Calu3 (cell line): Measurements from ENCODE around the gene TAGAP. TPM values are rescaled to one million over a fixed set of nuclear protein-coding genes. Genes with fewer than 3 reads are reported as not detected.
"Not testable (repeated sequence)": the region's sequence is repeated elsewhere in the genome, so short reads cannot be mapped to it uniquely, and the experiment has no call there.

Source experiments
- BruUV-seq: library from RNA; stranded (reverse); fragments of 400-500 nt; replicated peaks from 2 replicates; lab custom pipeline; 2021; lab: Mats Ljungman, UMichigan
- CTCF ChIA-PET: fragments of 300-600 bp; sonication (Branson Sonifier 250); formaldehyde crosslinking; loops from one replicate; lab custom pipeline; 2022; ENCODE audit warnings: antibody characterized with exemption; lab: Charles Lee
- DNase-seq: peaks from one replicate; pipeline ENCODE4 v3.0.0; 2022
- H3K27ac Mint-ChIP-seq: one replicate; pipeline ENCODE4 v1.8.0; 2022; ENCODE audit warnings: mixed read lengths; ENCODE audit not compliant: unreplicated experiment
- H3K27me3 Mint-ChIP-seq: one replicate; pipeline ENCODE4 v1.8.0; 2022; ENCODE audit warnings: mixed read lengths; ENCODE audit not compliant: unreplicated experiment
- H3K36me3 Mint-ChIP-seq: one replicate; pipeline ENCODE4 v1.8.0; 2022; ENCODE audit warnings: mild to moderate bottlenecking, moderate library complexity, mixed read lengths; ENCODE audit not compliant: insufficient read depth, unreplicated experiment
- H3K4me1 Mint-ChIP-seq: one replicate; pipeline ENCODE4 v1.8.0; 2022; ENCODE audit warnings: mild to moderate bottlenecking, low read depth, mixed read lengths; ENCODE audit not compliant: unreplicated experiment
- H3K4me3 Mint-ChIP-seq: one replicate; pipeline ENCODE4 v1.8.0; 2022; ENCODE audit warnings: mild to moderate bottlenecking, low read depth, moderate library complexity, mixed read lengths; ENCODE audit not compliant: unreplicated experiment
- H3K9me3 Mint-ChIP-seq: one replicate; pipeline ENCODE4 v1.8.0; 2022; ENCODE audit warnings: low read depth, mixed read lengths; ENCODE audit not compliant: unreplicated experiment
- CTCF ChIP-seq: fragments of 200-600 bp; IDR thresholded peaks from one replicate; pipeline ENCODE4 v1.8.0; 2022; ENCODE audit warnings: antibody characterized with exemption; ENCODE audit not compliant: unreplicated experiment
- intact Hi-C: fragments of 100-400 bp; cut with micrococcal nuclease; formaldehyde crosslinking; loops from one replicate; pipeline ENCODE4 v1.10.0; 2022; ENCODE audit not compliant: unreplicated experiment
- total RNA-seq: library from RNA; stranded (reverse); gene quantifications from 2 replicates; pipeline ENCODE4 v1.2.3, GENCODE V29; 2022

The TAGAP gene
- total RNA-seq, 1 experiment from 2014 or later, result 0.17 TPM

GRCh38 chr6:158991017-158991723 lies 53.6 kb downstream of the TAGAP start:
- BruUV-seq, result no TSS peak
- DNase-seq, result no peak

GRCh38 chr6:158989711-158990110 lies 55.1 kb downstream of the TAGAP start:
- intact Hi-C loops, H3K4me3 Mint-ChIP-seq, BruUV-seq, H3K9me3 Mint-ChIP-seq, H3K27ac Mint-ChIP-seq, DNase-seq, H3K4me1 Mint-ChIP-seq, CTCF ChIA-PET, H3K27me3 Mint-ChIP-seq: not testable (repeated sequence)
- H3K36me3 Mint-ChIP-seq, result peaks cover 11% of the 10 kb centered on the region

More at GRCh38 chr6:158991017-158991723, 53.6 kb downstream of the TAGAP start:
- Mint-ChIP-seq H3K27ac (no peak overlapping the region), H3K36me3 (peaks cover 17% of the 10 kb centered on the region), H3K4me3 (no peak overlapping the region), H3K27me3 (no peaks in the 10 kb centered on the region), H3K9me3 (peaks cover 4% of the 10 kb centered on the region), H3K4me1 (peaks cover 15% of the 10 kb centered on the region)
- CTCF ChIA-PET, result no interaction called here
- no peak for TF ChIP-seq CTCF
- intact Hi-C loops, result no loop called here

- CTCF ChIA-PET, result interaction anchor here (1.1 kb wide), 1 partner anchor 11 kb away, joined by 3 read pairs; the partner anchor contains the start of gene RSPH3
- BruUV-seq, result no TSS peak
- H3K27me3 Mint-ChIP-seq, result no peaks in the 10 kb centered on the region
- H3K4me1 Mint-ChIP-seq, result no peaks in the 10 kb centered on the region
- H3K36me3 Mint-ChIP-seq, result peaks cover 8% of the 10 kb centered on the region
- no peak overlapping the region for H3K27ac Mint-ChIP-seq
- DNase-seq, result no peak
- no peaks in the 10 kb centered on the region for H3K9me3 Mint-ChIP-seq
- no peak for TF ChIP-seq CTCF
- intact Hi-C loops, result no loop called here
- H3K4me3 Mint-ChIP-seq, result no peak overlapping the region
Observed at GRCh38 chr6:158988477-158988876, 56.3 kb downstream of the TAGAP start.

GRCh38 chr6:158987657-158988056 lies 57.1 kb downstream of the TAGAP start:
- no peak for TF ChIP-seq CTCF
- peaks cover 4% of the 10 kb centered on the region for H3K36me3 Mint-ChIP-seq
- CTCF ChIA-PET, result interaction anchor here (1.1 kb wide), 1 partner anchor 12 kb away, joined by 3 read pairs; the partner anchor contains the start of gene RSPH3

More at GRCh38 chr6:158987657-158988056, 57.1 kb downstream of the TAGAP start:
- no peak for DNase-seq
- intact Hi-C loops, result no loop called here
- H3K9me3 Mint-ChIP-seq, result no peaks in the 10 kb centered on the region
- H3K4me1 Mint-ChIP-seq, result no peaks in the 10 kb centered on the region
- H3K4me3 Mint-ChIP-seq, result no peak overlapping the region
- BruUV-seq, result no TSS peak
- H3K27ac Mint-ChIP-seq, result no peak overlapping the region
- H3K27me3 Mint-ChIP-seq, result no peaks in the 10 kb centered on the region

Other genes starting within 250 kb of the TAGAP start
- 935 and 954 TPM in 2 replicates for gene EZR, start 225.6 kb downstream of the TAGAP start, total RNA-seq
- 12.5 and 14.6 TPM in 2 replicates for gene RSPH3, start 44.8 kb downstream of the TAGAP start, total RNA-seq
- 0.17 and 0.22 TPM in 2 replicates for gene FNDC1, start 124.4 kb upstream of the TAGAP start, total RNA-seq